ENCODE data around the gene SLC29A2. TPM values are rescaled to one million over a fixed set of nuclear protein-coding genes. Genes with fewer than 3 reads are reported as not detected.

The SLC29A2 gene
- total RNA-seq, 1 donor from 2014 or later: 4.2 TPM

- Histone ChIP-seq H3K9me3 (ENCODE audit: control insufficient read depth in 3 of 3, low read length in 3 of 3) (no peaks in the 10 kb centered on the region), H3K36me3 (ENCODE audit: control insufficient read depth in 3 of 3, insufficient read depth in 3 of 3, low read length in 3 of 3) (no peaks in the 10 kb centered on the region), H3K9ac (ENCODE audit: low read depth in 1 of 3, low read length in 3 of 3) (peak overlapping the region in 1 of 3 donors; percentile 45), H3K27ac (ENCODE audit: low read depth, low read length) (peak overlapping the region; percentile 65), H3K4me1 (ENCODE audit: control insufficient read depth in 3 of 3, insufficient read depth in 3 of 3, low read length in 3 of 3) (peaks cover 23 to 42% (median 29%) of the 10 kb centered on the region in 3 donors), H3K27me3 (ENCODE audit: control insufficient read depth in 3 of 3, insufficient read depth in 3 of 3, low read length in 3 of 3) (peaks cover 18 to 27% (median 22%) of the 10 kb centered on the region in 3 donors), H3K4me3 (ENCODE audit: low read length in 3 of 3) (peak overlapping the region in 2 of 3 donors; percentile 1 to 29)
Measured at GRCh38 chr11:66318600-66318970, 53.0 kb downstream of the SLC29A2 start.

- Histone ChIP-seq H3K4me1 (ENCODE audit: control insufficient read depth in 3 of 3, insufficient read depth in 3 of 3, low read length in 3 of 3) (peaks cover 23 to 45% (median 31%) of the 10 kb centered on the region in 3 donors), H3K9ac (ENCODE audit: low read depth in 1 of 3, low read length in 3 of 3) (peak overlapping the region in 1 of 3 donors; percentile 45), H3K9me3 (ENCODE audit: control insufficient read depth in 3 of 3, low read length in 3 of 3) (no peaks in the 10 kb centered on the region), H3K36me3 (ENCODE audit: control insufficient read depth in 3 of 3, insufficient read depth in 3 of 3, low read length in 3 of 3) (no peaks in the 10 kb centered on the region), H3K27me3 (ENCODE audit: control insufficient read depth in 3 of 3, insufficient read depth in 3 of 3, low read length in 3 of 3) (peaks cover 18 to 27% (median 22%) of the 10 kb centered on the region in 3 donors), H3K4me3 (ENCODE audit: low read length in 3 of 3) (peak overlapping the region in 2 of 3 donors; percentile 1 to 35), H3K27ac (ENCODE audit: low read depth, low read length) (peak overlapping the region; percentile 65)
Measured at GRCh38 chr11:66317723-66318599, 53.6 kb downstream of the SLC29A2 start.

- Histone ChIP-seq H3K9me3 (ENCODE audit: control insufficient read depth in 3 of 3, low read length in 3 of 3) (no peaks in the 10 kb centered on the region), H3K27ac (ENCODE audit: low read depth, low read length) (peak overlapping the region; percentile 65), H3K4me3 (ENCODE audit: low read length in 3 of 3) (peak overlapping the region in 2 of 3 donors; percentile 1 to 35), H3K9ac (ENCODE audit: low read depth in 1 of 3, low read length in 3 of 3) (peak overlapping the region in 1 of 3 donors; percentile 45), H3K36me3 (ENCODE audit: control insufficient read depth in 3 of 3, insufficient read depth in 3 of 3, low read length in 3 of 3) (no peaks in the 10 kb centered on the region), H3K4me1 (ENCODE audit: control insufficient read depth in 3 of 3, insufficient read depth in 3 of 3, low read length in 3 of 3) (peaks cover 22 to 46% (median 31%) of the 10 kb centered on the region in 3 donors), H3K27me3 (ENCODE audit: control insufficient read depth in 3 of 3, insufficient read depth in 3 of 3, low read length in 3 of 3) (peaks cover 18 to 27% (median 22%) of the 10 kb centered on the region in 3 donors)
Measured at GRCh38 chr11:66317322-66317722, 54.2 kb downstream of the SLC29A2 start.

- Histone ChIP-seq H3K4me3 (ENCODE audit: low read length in 3 of 3) (peak within 1 kb of the TSS; percentile 65 to 74 (median 69)), H3K27ac (ENCODE audit: low read depth, low read length) (peak within 1 kb of the TSS; percentile 65), H3K36me3 (ENCODE audit: control insufficient read depth in 3 of 3, insufficient read depth in 3 of 3, low read length in 3 of 3) (no peaks in the 10 kb centered on the region), H3K27me3 (ENCODE audit: control insufficient read depth in 3 of 3, insufficient read depth in 3 of 3, low read length in 3 of 3) (peaks cover 18 to 27% (median 22%) of the 10 kb centered on the region in 3 donors), H3K9ac (ENCODE audit: low read depth in 1 of 3, low read length in 3 of 3) (peak within 1 kb of the TSS; percentile 33 to 78 (median 56)), H3K4me1 (ENCODE audit: control insufficient read depth in 3 of 3, insufficient read depth in 3 of 3, low read length in 3 of 3) (peaks cover 22 to 46% (median 34%) of the 10 kb centered on the region in 3 donors), H3K9me3 (ENCODE audit: control insufficient read depth in 3 of 3, low read length in 3 of 3) (no peaks in the 10 kb centered on the region)
Measured at GRCh38 chr11:66316849-66317251, 54.7 kb downstream of the SLC29A2 start, which contains the start of gene CD248. CD248 (minus strand) TSS chr11:66317044; CDS start chr11:66317027, 17 bp downstream.

- peak overlapping the region; percentile 36 for H3K27ac ChIP-seq (ENCODE audit: low read depth, low read length)
- H3K27me3 ChIP-seq (ENCODE audit: control insufficient read depth in 3 of 3, insufficient read depth in 3 of 3, low read length in 3 of 3): peaks cover 18 to 27% (median 22%) of the 10 kb centered on the region in 3 donors
- H3K36me3 ChIP-seq (ENCODE audit: control insufficient read depth in 3 of 3, insufficient read depth in 3 of 3, low read length in 3 of 3): no peaks in the 10 kb centered on the region
- H3K4me3 ChIP-seq (ENCODE audit: low read length in 3 of 3): peak overlapping the region; percentile 65 to 74 (median 69)
- no peaks in the 10 kb centered on the region for H3K9me3 ChIP-seq (ENCODE audit: control insufficient read depth in 3 of 3, low read length in 3 of 3)
- H3K9ac ChIP-seq (ENCODE audit: low read depth in 1 of 3, low read length in 3 of 3): peak overlapping the region; percentile 33 to 78 (median 56)
- peaks cover 21 to 44% (median 33%) of the 10 kb centered on the region in 3 donors for H3K4me1 ChIP-seq (ENCODE audit: control insufficient read depth in 3 of 3, insufficient read depth in 3 of 3, low read length in 3 of 3)
Measured at GRCh38 chr11:66315921-66316811, 55.4 kb downstream of the SLC29A2 start.

GRCh38 chr11:66315498-66315885, 56.1 kb downstream of the SLC29A2 start:
- H3K27me3 ChIP-seq (ENCODE audit: control insufficient read depth in 3 of 3, insufficient read depth in 3 of 3, low read length in 3 of 3): peaks cover 18 to 27% (median 22%) of the 10 kb centered on the region in 3 donors
- no peaks in the 10 kb centered on the region for H3K9me3 ChIP-seq (ENCODE audit: control insufficient read depth in 3 of 3, low read length in 3 of 3)
- peak overlapping the region; percentile 82 for H3K27ac ChIP-seq (ENCODE audit: low read depth, low read length)
- H3K4me1 ChIP-seq (ENCODE audit: control insufficient read depth in 3 of 3, insufficient read depth in 3 of 3, low read length in 3 of 3): peaks cover 21 to 44% (median 33%) of the 10 kb centered on the region in 3 donors
- H3K9ac ChIP-seq (ENCODE audit: low read depth in 1 of 3, low read length in 3 of 3): peak overlapping the region; percentile 57 to 78 (median 62)
- peak overlapping the region; percentile 65 to 74 (median 69) for H3K4me3 ChIP-seq (ENCODE audit: low read length in 3 of 3)
- H3K36me3 ChIP-seq (ENCODE audit: control insufficient read depth in 3 of 3, insufficient read depth in 3 of 3, low read length in 3 of 3): no peaks in the 10 kb centered on the region

GRCh38 chr11:66314561-66315497, 56.7 kb downstream of the SLC29A2 start:
- Histone ChIP-seq H3K4me1 (ENCODE audit: control insufficient read depth in 3 of 3, insufficient read depth in 3 of 3, low read length in 3 of 3) (peaks cover 21 to 44% (median 33%) of the 10 kb centered on the region in 3 donors), H3K36me3 (ENCODE audit: control insufficient read depth in 3 of 3, insufficient read depth in 3 of 3, low read length in 3 of 3) (no peaks in the 10 kb centered on the region), H3K27me3 (ENCODE audit: control insufficient read depth in 3 of 3, insufficient read depth in 3 of 3, low read length in 3 of 3) (peaks cover 18 to 27% (median 22%) of the 10 kb centered on the region in 3 donors), H3K4me3 (ENCODE audit: low read length in 3 of 3) (peak overlapping the region; percentile 65 to 74 (median 69)), H3K9me3 (ENCODE audit: control insufficient read depth in 3 of 3, low read length in 3 of 3) (no peaks in the 10 kb centered on the region), H3K27ac (ENCODE audit: low read depth, low read length) (peak overlapping the region; percentile 82), H3K9ac (ENCODE audit: low read depth in 1 of 3, low read length in 3 of 3) (peak overlapping the region; percentile 57 to 78 (median 62))

GRCh38 chr11:66314186-66314501, 57.4 kb downstream of the SLC29A2 start:
- Histone ChIP-seq H3K9ac (ENCODE audit: low read depth in 1 of 3, low read length in 3 of 3) (peak overlapping the region in 2 of 3 donors; percentile 43 to 78), H3K27me3 (ENCODE audit: control insufficient read depth in 3 of 3, insufficient read depth in 3 of 3, low read length in 3 of 3) (peaks cover 18 to 27% (median 22%) of the 10 kb centered on the region in 3 donors), H3K36me3 (ENCODE audit: control insufficient read depth in 3 of 3, insufficient read depth in 3 of 3, low read length in 3 of 3) (no peaks in the 10 kb centered on the region), H3K4me1 (ENCODE audit: control insufficient read depth in 3 of 3, insufficient read depth in 3 of 3, low read length in 3 of 3) (peaks cover 21 to 44% (median 33%) of the 10 kb centered on the region in 3 donors), H3K9me3 (ENCODE audit: control insufficient read depth in 3 of 3, low read length in 3 of 3) (no peaks in the 10 kb centered on the region), H3K4me3 (ENCODE audit: low read length in 3 of 3) (peak overlapping the region; percentile 17 to 74 (median 69)), H3K27ac (ENCODE audit: low read depth, low read length) (peak overlapping the region; percentile 82)
